Activated CD4-positive, alpha-beta T cell treated with anti-CD3 and anti-CD28 coated beads for 36 hours (primary cell): ENCODE results near the gene BYSL. TPM values are rescaled to one million over a fixed set of nuclear protein-coding genes. Genes with fewer than 3 reads are reported as not detected.

ENCODE experiments used
- ATAC-seq: fragments of 200-7000 bp; cut with Tn5 transposase; one replicate; pipeline ENCODE4 v1.10.0; 2021; ENCODE audit warnings: mild to moderate bottlenecking, moderate library complexity
- CTCF ChIA-PET: fragments of 350-600 bp; sonication (Branson Sonifier 250); formaldehyde crosslinking; loops from one replicate; lab custom pipeline; 2021; ENCODE audit warnings: antibody characterized with exemption; lab: Charles Lee
- POLR2A ChIA-PET: fragments of 350-600 bp; sonication (Branson Sonifier 250); formaldehyde crosslinking; loops from one replicate; lab custom pipeline; 2021; ENCODE audit warnings: antibody characterized with exemption, inconsistent platforms; lab: Charles Lee
- DNase-seq: peaks from one replicate; pipeline ENCODE4 v3.0.0-alpha.2; 2020
- H3K27ac Mint-ChIP-seq: one replicate; pipeline ENCODE4 v1.8.0; 2021; ENCODE audit warnings: mixed read lengths
- H3K27me3 Mint-ChIP-seq: one replicate; pipeline ENCODE4 v1.8.0; 2021; ENCODE audit warnings: mixed read lengths
- H3K36me3 Mint-ChIP-seq: one replicate; pipeline ENCODE4 v1.8.0; 2021; ENCODE audit warnings: low read depth, mixed read lengths
- H3K4me1 Mint-ChIP-seq: one replicate; pipeline ENCODE4 v1.8.0; 2021; ENCODE audit warnings: mixed read lengths
- H3K4me3 Mint-ChIP-seq: one replicate; pipeline ENCODE4 v1.8.0; 2021; ENCODE audit warnings: mild to moderate bottlenecking, moderate library complexity, mixed read lengths
- H3K9me3 Mint-ChIP-seq: one replicate; pipeline ENCODE4 v1.8.0; 2021; ENCODE audit warnings: low read depth, mixed read lengths
- intact Hi-C, 2 experiments: fragments of 100-400 bp; cut with DNase I in 1 of 2; cut with micrococcal nuclease in 1 of 2; formaldehyde crosslinking; loops; one replicate each; pipeline versions ENCODE4 v1.14.2 to v1.15.1; 2022 to 2024; cut with DNase I, micrococcal nuclease
- total RNA-seq, 2 experiments: library from RNA; stranded (reverse); gene quantifications; one replicate each; pipeline ENCODE4 v1.2.3, GENCODE V29; 2021

BYSL gene, protein sequence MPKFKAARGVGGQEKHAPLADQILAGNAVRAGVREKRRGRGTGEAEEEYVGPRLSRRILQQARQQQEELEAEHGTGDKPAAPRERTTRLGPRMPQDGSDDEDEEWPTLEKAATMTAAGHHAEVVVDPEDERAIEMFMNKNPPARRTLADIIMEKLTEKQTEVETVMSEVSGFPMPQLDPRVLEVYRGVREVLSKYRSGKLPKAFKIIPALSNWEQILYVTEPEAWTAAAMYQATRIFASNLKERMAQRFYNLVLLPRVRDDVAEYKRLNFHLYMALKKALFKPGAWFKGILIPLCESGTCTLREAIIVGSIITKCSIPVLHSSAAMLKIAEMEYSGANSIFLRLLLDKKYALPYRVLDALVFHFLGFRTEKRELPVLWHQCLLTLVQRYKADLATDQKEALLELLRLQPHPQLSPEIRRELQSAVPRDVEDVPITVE
- 10 to 100 TPM; 51.6 to 56.0 TPM for total RNA-seq

DNA sequence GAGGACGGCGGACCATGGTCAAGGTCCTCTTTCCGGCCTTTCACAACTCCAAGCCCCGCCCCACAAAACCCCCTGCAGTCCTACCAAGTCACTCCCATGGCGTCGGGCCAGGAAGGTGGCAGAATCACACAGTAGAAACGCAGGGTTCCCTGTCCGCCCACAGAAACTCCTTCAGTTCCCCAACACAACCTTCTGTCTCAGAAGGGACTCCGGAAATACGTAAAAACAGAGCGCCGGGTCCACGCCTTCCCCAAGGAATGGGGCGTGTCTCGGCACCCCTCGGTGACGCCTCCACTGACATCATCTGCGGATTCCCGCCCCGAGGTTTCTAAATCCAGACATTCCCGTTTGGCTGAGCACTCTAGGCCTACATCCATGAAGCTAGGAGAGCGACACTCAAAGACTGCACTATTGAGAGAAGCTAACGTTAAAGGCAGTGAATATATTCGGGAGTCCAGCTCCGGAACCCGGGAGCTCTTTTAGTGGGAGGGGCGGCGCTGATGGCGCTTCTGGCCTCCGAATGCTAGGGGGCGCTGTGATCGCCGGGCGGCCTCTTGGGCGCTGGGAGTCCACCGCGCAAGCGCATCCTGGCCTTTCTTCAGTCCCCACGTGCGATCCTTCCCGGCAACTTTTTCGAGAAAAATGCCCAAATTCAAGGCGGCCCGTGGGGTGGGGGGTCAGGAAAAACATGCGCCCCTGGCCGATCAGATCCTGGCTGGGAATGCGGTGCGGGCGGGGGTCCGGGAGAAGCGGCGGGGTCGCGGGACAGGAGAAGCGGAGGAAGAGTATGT is at the start of gene BYSL, which contains the start of gene MED20:
Gene BYSL (plus strand): TSS at position 579 of the 791 bp plus-strand sequence. CDS start 64 bp downstream, at position 643.
Gene MED20 (minus strand): TSS at position 219 of the 791 bp plus-strand sequence. CDS start 121 bp downstream, at position 98.
- Mint-ChIP-seq H3K4me3 (peak within 1 kb of the TSS; percentile 99), H3K9me3 (no peaks in the 10 kb centered on the region), H3K27me3 (no peaks in the 10 kb centered on the region), H3K36me3 (peaks cover 35% of the 10 kb centered on the region), H3K27ac (peak within 1 kb of the TSS; percentile 98), H3K4me1 (peaks cover 49% of the 10 kb centered on the region)
- intact Hi-C loops, result loop anchor here (1.0 to 5.0 kb wide), 16 partner anchors 15 to 1008 kb away; partner anchors contain the start of genes MRPS10 (in 2 of the 2), TOMM6 (in 2 of the 2), USP49 (in 2 of the 2) and CCND3 (in 1 of the 2)
- peak; percentile 96 for DNase-seq
- ChIA-PET POLR2A (interaction anchor here (1.0 to 1.4 kb wide), 6 partner anchors 21 to 133 kb away, joined by 3 to 15 read pairs (median 4); partner anchors contain the start of genes CCND3, TAF8 and TOMM6), CTCF (interaction anchor here (0.6 to 11.5 kb wide), 38 partner anchors 9 to 1247 kb away, joined by 3 to 189 read pairs (median 4); partner anchors contain the start of genes CCND3, TAF8, TOMM6 and USP49)
- peak; percentile 83 for ATAC-seq

DNA sequence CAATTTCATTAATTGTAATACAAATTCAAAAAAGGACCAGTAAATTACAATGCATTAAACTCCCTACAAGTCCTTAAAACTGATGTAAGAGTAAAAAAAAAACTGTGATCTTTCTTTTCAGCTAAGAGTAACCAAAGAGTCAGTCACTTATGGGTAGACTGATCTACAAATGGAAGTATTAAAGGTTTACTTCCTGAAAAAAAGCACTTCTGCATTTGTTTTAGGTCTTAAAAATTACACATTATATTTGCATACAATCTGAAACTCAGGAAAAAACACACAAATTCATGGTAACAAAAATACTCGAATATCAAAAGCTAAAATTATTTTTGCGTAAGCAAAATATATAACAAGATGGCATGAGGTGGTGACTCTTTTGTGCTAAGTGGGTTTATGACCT is 49.6 kb upstream of the BYSL start:
- Mint-ChIP-seq H3K27ac (no peak overlapping the region), H3K27me3 (no peaks in the 10 kb centered on the region), H3K4me1 (no peaks in the 10 kb centered on the region), H3K9me3 (no peaks in the 10 kb centered on the region), H3K36me3 (no peaks in the 10 kb centered on the region), H3K4me3 (no peak overlapping the region)
- CTCF ChIA-PET, result interaction anchor here (0.7 to 1.3 kb wide), 2 partner anchors 196 to 232 kb away, joined by 3 to 4 read pairs; no protein-coding TSS in a partner anchor
- DNase-seq, result no peak
- POLR2A ChIA-PET, result no interaction called here
- intact Hi-C loops, result no loop called here
- ATAC-seq, result no peak

DNA sequence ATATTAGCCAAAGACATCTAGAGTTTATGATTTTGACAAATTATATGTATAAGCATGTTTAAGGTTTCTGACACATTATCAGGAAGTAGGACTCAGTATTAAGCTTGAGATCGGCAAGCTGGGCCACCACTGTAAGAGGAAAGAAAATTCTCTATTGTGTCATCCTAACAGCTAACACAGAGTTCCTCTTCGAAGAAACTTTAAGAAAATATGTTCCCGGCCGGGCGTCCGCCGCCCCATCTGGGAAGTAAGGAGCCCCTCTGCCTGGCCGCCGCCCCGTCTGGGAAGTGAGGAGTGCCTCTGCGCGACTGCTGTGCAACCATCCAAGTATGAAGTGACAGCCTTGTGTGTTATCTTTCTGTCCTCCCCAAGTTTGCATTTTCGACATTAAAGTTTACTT is 49.2 kb upstream of the BYSL start:
- Mint-ChIP-seq H3K36me3 (no peaks in the 10 kb centered on the region), H3K27ac (no peak overlapping the region), H3K4me1 (no peaks in the 10 kb centered on the region), H3K4me3 (no peak overlapping the region), H3K27me3 (no peaks in the 10 kb centered on the region), H3K9me3 (no peaks in the 10 kb centered on the region)
- intact Hi-C loops, result no loop called here
- DNase-seq (no peak), ATAC-seq (no peak)
- POLR2A ChIA-PET, result no interaction called here
- CTCF ChIA-PET, result interaction anchor here (0.7 kb wide), 1 partner anchor 195 kb away, joined by 3 read pairs; no protein-coding TSS in a partner anchor

DNA sequence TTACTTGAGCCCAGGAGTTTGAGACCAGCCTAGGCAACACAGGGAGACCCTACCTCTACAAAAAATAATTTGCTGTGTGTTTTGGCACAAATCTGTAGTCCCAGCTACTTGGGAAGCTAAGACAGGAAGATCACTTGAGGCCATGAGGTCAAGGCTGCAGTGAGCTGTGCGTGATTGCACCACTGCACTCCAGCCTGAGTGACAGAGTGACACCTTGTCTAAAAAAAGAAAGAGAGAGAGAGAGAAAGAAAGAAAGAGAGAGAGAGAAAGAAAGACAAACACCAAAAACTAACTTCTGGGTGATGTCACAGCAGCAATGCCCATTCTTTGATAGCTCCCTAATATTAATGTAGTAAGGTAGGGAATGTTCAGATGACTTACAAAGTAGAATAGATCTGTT is 46.6 kb upstream of the BYSL start:
- ChIA-PET POLR2A (interaction anchor here (0.7 kb wide), 2 partner anchors 13 to 500 kb away, joined by 3 to 4 read pairs; no protein-coding TSS in a partner anchor), CTCF (interaction anchor here (0.7 to 1.4 kb wide), 2 partner anchors 87 to 349 kb away, joined by 3 read pairs; partner anchors contain the start of gene TOMM6)
- Mint-ChIP-seq H3K27ac (no peak overlapping the region), H3K4me3 (no peak overlapping the region), H3K36me3 (no peaks in the 10 kb centered on the region), H3K9me3 (no peaks in the 10 kb centered on the region), H3K27me3 (no peaks in the 10 kb centered on the region), H3K4me1 (no peaks in the 10 kb centered on the region)
- DNase-seq (no peak), ATAC-seq (no peak)
- intact Hi-C loops, result no loop called here

DNA sequence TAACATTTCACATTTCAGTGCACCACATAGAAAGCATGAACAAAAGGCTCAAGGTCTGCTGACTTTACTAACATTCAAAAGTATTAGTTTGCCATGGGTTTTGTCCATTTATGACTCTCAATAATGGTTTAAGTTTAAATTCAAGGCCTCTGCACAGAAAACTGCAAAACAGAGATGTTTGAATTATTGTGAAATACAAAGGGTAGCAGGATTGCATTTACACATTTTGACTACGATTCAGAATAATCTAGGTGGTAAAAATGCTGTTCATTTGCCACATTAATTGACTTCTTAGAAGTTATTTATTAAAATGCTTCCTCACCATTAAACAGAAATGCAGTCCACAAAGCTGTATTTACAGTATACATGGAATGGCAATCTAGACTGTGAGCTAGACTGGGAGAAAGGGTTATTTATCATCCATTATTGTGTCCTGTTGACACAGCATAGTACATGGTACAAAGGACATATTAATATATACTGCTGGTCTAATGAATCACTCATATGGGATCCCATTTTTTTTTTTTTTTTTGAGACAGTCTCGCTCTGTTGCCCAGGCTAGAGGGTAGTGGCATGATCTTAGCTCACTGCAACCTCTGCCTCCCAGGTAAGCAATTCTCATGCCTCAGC is 44.1 kb upstream of the BYSL start:
- POLR2A ChIA-PET, result no interaction called here
- CTCF ChIA-PET, result interaction anchor here (0.7 to 0.8 kb wide), 2 partner anchors 11 to 47 kb away, joined by 3 to 4 read pairs; no protein-coding TSS in a partner anchor
- Mint-ChIP-seq H3K36me3 (no peaks in the 10 kb centered on the region), H3K27ac (no peak overlapping the region), H3K4me1 (no peaks in the 10 kb centered on the region), H3K27me3 (no peaks in the 10 kb centered on the region), H3K9me3 (no peaks in the 10 kb centered on the region), H3K4me3 (no peak overlapping the region)
- intact Hi-C loops, result no loop called here
- ATAC-seq (no peak), DNase-seq (no peak)

DNA sequence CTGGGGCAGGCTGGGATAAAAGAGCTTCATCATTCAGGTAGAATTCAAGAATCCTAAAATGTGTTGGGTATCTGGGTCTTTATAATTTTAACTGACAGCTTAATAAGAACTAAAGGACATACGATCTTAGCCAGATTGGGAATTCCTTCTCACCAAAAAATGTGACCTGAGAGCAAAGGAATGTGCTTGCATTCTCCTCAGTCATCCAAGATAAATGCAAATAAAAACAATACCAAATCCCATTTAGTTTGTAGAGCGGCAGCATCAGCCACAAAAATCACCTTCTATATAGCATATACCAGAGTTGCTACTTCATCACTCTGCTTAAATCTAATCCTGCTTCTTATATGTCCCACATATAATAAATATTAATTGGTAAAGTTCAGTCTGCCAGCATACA is 43.1 kb upstream of the BYSL start:
- ATAC-seq, result no peak
- ChIA-PET CTCF (interaction anchor here (0.8 kb wide), 1 partner anchor 9 kb away, joined by 4 read pairs; no protein-coding TSS in a partner anchor), POLR2A (no interaction called here)
- H3K9me3 Mint-ChIP-seq, result no peaks in the 10 kb centered on the region
- H3K4me1 Mint-ChIP-seq, result no peaks in the 10 kb centered on the region
- no peak overlapping the region for H3K27ac Mint-ChIP-seq
- DNase-seq, result no peak
- H3K36me3 Mint-ChIP-seq, result no peaks in the 10 kb centered on the region
- H3K4me3 Mint-ChIP-seq, result no peak overlapping the region
- no peaks in the 10 kb centered on the region for H3K27me3 Mint-ChIP-seq
- intact Hi-C loops, result no loop called here

DNA sequence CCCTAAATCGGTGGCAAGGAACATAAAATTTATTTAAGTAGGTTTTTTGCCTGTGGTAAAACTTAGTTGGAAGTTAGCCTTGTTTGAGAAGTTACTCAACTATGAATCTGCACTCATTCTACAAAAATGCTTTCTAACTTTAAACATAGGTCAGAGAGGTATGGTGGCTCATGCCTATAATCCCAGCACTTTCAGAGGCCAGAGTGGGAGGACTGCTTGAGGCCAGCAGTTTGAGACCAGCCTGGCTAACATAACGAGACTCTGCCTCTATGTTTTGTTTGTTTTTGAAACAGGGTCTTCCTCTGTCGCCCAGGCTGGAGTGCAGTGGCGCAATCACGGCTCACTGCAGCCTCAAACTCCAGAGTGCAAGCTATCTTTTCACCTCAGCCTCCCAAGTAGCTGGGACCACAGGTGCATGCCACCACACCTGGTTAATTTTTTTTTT is 42.3 kb upstream of the BYSL start:
- H3K36me3 Mint-ChIP-seq, result no peaks in the 10 kb centered on the region
- POLR2A ChIA-PET, result interaction anchor here (0.6 kb wide), 1 partner anchor 34 kb away, joined by 4 read pairs; no protein-coding TSS in a partner anchor
- CTCF ChIA-PET, result interaction anchor here (0.9 to 1.6 kb wide), 2 partner anchors 19 to 225 kb away, joined by 3 to 4 read pairs; no protein-coding TSS in a partner anchor
- no peaks in the 10 kb centered on the region for H3K9me3 Mint-ChIP-seq
- H3K27ac Mint-ChIP-seq, result no peak overlapping the region
- H3K4me1 Mint-ChIP-seq, result no peaks in the 10 kb centered on the region
- no peak for DNase-seq
- no peak for ATAC-seq
- no peaks in the 10 kb centered on the region for H3K27me3 Mint-ChIP-seq
- no peak overlapping the region for H3K4me3 Mint-ChIP-seq
- intact Hi-C loops, result no loop called here

DNA sequence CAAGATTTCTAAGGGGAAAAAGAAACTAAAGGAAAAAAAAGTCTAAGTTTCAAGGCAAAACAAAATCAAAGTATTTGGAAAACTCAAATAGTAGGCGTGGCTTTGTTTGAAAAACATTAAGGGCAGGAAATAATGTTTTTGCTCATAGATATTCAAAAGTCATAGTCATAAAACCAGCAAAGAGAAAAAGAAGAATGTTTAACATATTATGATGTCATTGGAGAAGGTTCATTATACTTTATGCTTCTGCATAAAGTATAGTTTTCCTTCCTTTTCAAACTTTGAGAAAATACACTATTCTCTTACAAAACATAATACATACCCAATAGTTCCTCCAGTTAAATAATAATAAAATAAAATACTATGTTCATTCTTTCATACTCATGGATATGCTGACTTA is 39.8 kb upstream of the BYSL start:
- H3K9me3 Mint-ChIP-seq, result no peaks in the 10 kb centered on the region
- ChIA-PET POLR2A (interaction anchor here (0.6 kb wide), 1 partner anchor 178 kb away, joined by 5 read pairs; no protein-coding TSS in a partner anchor), CTCF (no interaction called here)
- DNase-seq, result no peak
- intact Hi-C loops, result no loop called here
- H3K27me3 Mint-ChIP-seq, result no peaks in the 10 kb centered on the region
- no peak overlapping the region for H3K27ac Mint-ChIP-seq
- H3K4me3 Mint-ChIP-seq, result no peak overlapping the region
- H3K36me3 Mint-ChIP-seq, result no peaks in the 10 kb centered on the region
- no peaks in the 10 kb centered on the region for H3K4me1 Mint-ChIP-seq
- no peak for ATAC-seq

DNA sequence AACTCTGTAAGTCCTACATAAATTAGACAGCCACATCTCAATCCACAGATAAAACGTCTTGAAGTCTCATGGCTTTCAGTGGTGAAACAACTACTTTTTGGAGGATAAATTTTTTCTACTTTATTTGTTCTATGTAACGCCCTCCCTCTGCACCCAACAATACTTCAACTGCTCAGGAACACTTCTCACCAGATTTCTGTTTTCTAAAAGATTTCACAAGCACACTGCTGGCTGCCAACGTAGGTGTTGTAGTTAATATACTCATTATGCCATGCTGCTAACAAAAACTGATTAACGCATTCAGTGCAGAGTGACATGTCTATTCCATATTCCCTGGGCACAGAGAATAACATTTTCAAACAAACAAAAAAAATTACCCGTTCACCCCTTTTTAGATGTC is 36.3 kb upstream of the BYSL start:
- Mint-ChIP-seq H3K9me3 (no peaks in the 10 kb centered on the region), H3K4me1 (no peaks in the 10 kb centered on the region), H3K4me3 (no peak overlapping the region), H3K27me3 (no peaks in the 10 kb centered on the region), H3K27ac (no peak overlapping the region), H3K36me3 (no peaks in the 10 kb centered on the region)
- POLR2A ChIA-PET, result no interaction called here
- intact Hi-C loops, result no loop called here
- no peak for DNase-seq
- CTCF ChIA-PET, result no interaction called here
- ATAC-seq, result no peak

DNA sequence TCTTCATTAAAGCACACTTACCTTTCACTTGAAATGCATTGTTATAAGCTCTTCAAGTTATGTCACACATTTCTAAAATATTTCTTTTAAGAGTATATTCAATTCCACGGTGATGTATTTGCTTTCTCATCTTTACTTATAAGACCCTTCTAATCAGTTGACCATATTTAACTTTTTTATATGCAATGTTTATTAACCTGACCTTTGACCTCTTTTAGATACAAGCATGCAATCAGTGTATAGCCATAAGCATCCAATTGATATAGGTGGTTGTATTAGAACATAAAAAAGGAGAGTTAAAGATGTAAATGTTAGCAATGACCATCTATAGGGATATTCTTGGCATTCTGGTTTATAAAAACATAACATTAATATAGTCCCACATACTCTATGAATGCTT is 35.4 kb upstream of the BYSL start:
- CTCF ChIA-PET, result no interaction called here
- ATAC-seq, result no peak

More for the DNA sequence above, 35.4 kb upstream of the BYSL start:
- Mint-ChIP-seq H3K36me3 (no peaks in the 10 kb centered on the region), H3K27ac (no peak overlapping the region), H3K9me3 (no peaks in the 10 kb centered on the region), H3K4me1 (no peaks in the 10 kb centered on the region), H3K4me3 (no peak overlapping the region), H3K27me3 (no peaks in the 10 kb centered on the region)
- no peak for DNase-seq
- intact Hi-C loops, result no loop called here
- POLR2A ChIA-PET, result no interaction called here
